Natural killer cell (primary cell): Measurements from ENCODE around the gene LMX1A. TPM values are rescaled to one million over a fixed set of nuclear protein-coding genes. Genes with fewer than 3 reads are reported as not detected.

ENCODE experiments used
- ATAC-seq, 3 donors: fragments of 150-1000 bp in 2 of 3; fragments of 200-7000 bp in 1 of 3; cut with Tn5 transposase; 1 replicate in 1 of 3; 2 replicates in 2 of 3; pipeline ENCODE4 v1.10.0; 2021; ENCODE audit warnings: mild to moderate bottlenecking in 2 of 3, moderate library complexity in 2 of 3
- DNase-seq, 2 donors: peaks; one replicate each; pipeline versions ENCODE4 v3.0.0 to v3.0.0-alpha.2; 2013 to 2021; ENCODE audit warnings: mixed read lengths in 1 of 2
- H3K27ac ChIP-seq: one replicate; pipeline ENCODE4 v1.5.1; 2013; ENCODE audit warnings: mild to moderate bottlenecking, low read length
- H3K27me3 ChIP-seq: one replicate; pipeline ENCODE4 v1.6.1; 2013; ENCODE audit warnings: low read length; ENCODE audit not compliant: control insufficient read depth, insufficient read depth
- H3K36me3 ChIP-seq: one replicate; pipeline ENCODE4 v1.6.1; 2013; ENCODE audit warnings: low read length; ENCODE audit not compliant: control insufficient read depth, insufficient read depth
- H3K4me1 ChIP-seq: one replicate; pipeline ENCODE4 v1.6.1; 2013; ENCODE audit warnings: low read length; ENCODE audit not compliant: control insufficient read depth, insufficient read depth
- H3K4me3 ChIP-seq: one replicate; pipeline ENCODE4 v1.5.1; 2013; ENCODE audit warnings: low read length
- H3K9me3 ChIP-seq: one replicate; pipeline ENCODE4 v1.6.1; 2013; ENCODE audit warnings: low read length; ENCODE audit not compliant: control insufficient read depth, insufficient read depth
- H3K27ac Mint-ChIP-seq, 2 donors: one replicate each; pipeline ENCODE4 v1.8.0; 2022; ENCODE audit warnings: mild to moderate bottlenecking in 2 of 2, mixed read lengths in 2 of 2, moderate library complexity in 1 of 2
- H3K27me3 Mint-ChIP-seq, 2 donors: one replicate each; pipeline ENCODE4 v1.8.0; 2022; ENCODE audit warnings: low read depth in 2 of 2, mixed read lengths in 2 of 2
- H3K36me3 Mint-ChIP-seq: one replicate; pipeline ENCODE4 v1.8.0; 2022; ENCODE audit warnings: mixed read lengths
- H3K4me1 Mint-ChIP-seq, 2 donors: one replicate each; pipeline ENCODE4 v1.8.0; 2022; ENCODE audit warnings: mixed read lengths in 2 of 2
- H3K4me3 Mint-ChIP-seq: one replicate; pipeline ENCODE4 v1.8.0; 2022; ENCODE audit warnings: mild to moderate bottlenecking, moderate library complexity, mixed read lengths
- H3K9me3 Mint-ChIP-seq, 2 donors: one replicate each; pipeline ENCODE4 v1.8.0; 2022; ENCODE audit warnings: mixed read lengths in 2 of 2
- CTCF ChIP-seq: fragments of 200-600 bp; IDR thresholded peaks from one replicate; pipeline ENCODE4 v1.8.0; 2022; ENCODE audit warnings: antibody characterized with exemption
- WGBS: methylation state at CpG from one replicate; pipeline ENCODE4 v1.1.7; 2013; ENCODE audit warnings: missing lambda C conversion rate; ENCODE audit not compliant: insufficient coverage; 5-methylcytosine and 5-hydroxymethylcytosine counted together
- intact Hi-C: fragments of 100-400 bp; cut with micrococcal nuclease; formaldehyde crosslinking; loops from one replicate; pipeline ENCODE4 v1.14.2; 2022
- total RNA-seq, 4 donors: library from RNA; stranded (reverse); fragments of 120-200 nt in 1 of 4; gene quantifications; one replicate each; pipeline versions ENCODE4 v1.2.3 to v1.2.4, GENCODE V29; 2013 to 2022

The LMX1A gene
- total RNA-seq, 3 donors from 2014 or later (not counting 1 experiment from before 2014, with no cell fraction given): not detected

GRCh38 chr1:165173818-165174217 is 182.7 kb downstream of the LMX1A start:
- H3K27ac Mint-ChIP-seq: no peak overlapping the region
- intact Hi-C loops: no loop called here
- ATAC-seq (no peak), DNase-seq (no peak)
- Histone ChIP-seq H3K4me3 (no peak overlapping the region), H3K27me3 (no peaks in the 10 kb centered on the region), H3K36me3 (no peaks in the 10 kb centered on the region), H3K9me3 (no peaks in the 10 kb centered on the region), H3K4me1 (no peaks in the 10 kb centered on the region), H3K27ac (no peak overlapping the region)
- peaks cover 0 to 5% of the 10 kb centered on the region in 2 donors for H3K9me3 Mint-ChIP-seq
- H3K4me1 Mint-ChIP-seq: no peaks in the 10 kb centered on the region
- H3K27me3 Mint-ChIP-seq: peaks cover 0 to 5% of the 10 kb centered on the region in 2 donors
- H3K36me3 Mint-ChIP-seq: no peaks in the 10 kb centered on the region
- 94% methylated on average over 4 of the region's 4 CpGs for WGBS
- TF ChIP-seq CTCF: no peak
- H3K4me3 Mint-ChIP-seq: no peak overlapping the region

- Histone ChIP-seq H3K4me3 (no peak overlapping the region), H3K9me3 (no peaks in the 10 kb centered on the region), H3K27me3 (no peaks in the 10 kb centered on the region), H3K27ac (no peak overlapping the region), H3K4me1 (no peaks in the 10 kb centered on the region), H3K36me3 (no peaks in the 10 kb centered on the region)
- ATAC-seq: no peak
- WGBS: 63% methylated on average over 2 of the region's 2 CpGs
- Mint-ChIP-seq H3K27me3 (peaks cover 0 to 5% of the 10 kb centered on the region in 2 donors), H3K36me3 (no peaks in the 10 kb centered on the region), H3K9me3 (peaks cover 0 to 7% of the 10 kb centered on the region in 2 donors), H3K4me1 (no peaks in the 10 kb centered on the region), H3K4me3 (no peak overlapping the region), H3K27ac (no peak overlapping the region)
- no peak for TF ChIP-seq CTCF
- no peak for DNase-seq
- intact Hi-C loops: no loop called here
Measured at GRCh38 chr1:165173409-165173808, 183.1 kb downstream of the LMX1A start.

- no peak for TF ChIP-seq CTCF
- Histone ChIP-seq H3K4me1 (no peaks in the 10 kb centered on the region), H3K27ac (no peak overlapping the region), H3K27me3 (no peaks in the 10 kb centered on the region), H3K4me3 (no peak overlapping the region), H3K9me3 (no peaks in the 10 kb centered on the region), H3K36me3 (no peaks in the 10 kb centered on the region)
- no peak overlapping the region for H3K27ac Mint-ChIP-seq
- no peaks in the 10 kb centered on the region for H3K4me1 Mint-ChIP-seq
- no peak for DNase-seq
- 93% methylated on average over 1 of the region's 2 CpGs for WGBS
- H3K27me3 Mint-ChIP-seq: peaks cover 0 to 5% of the 10 kb centered on the region in 2 donors
- intact Hi-C loops: no loop called here
- H3K4me3 Mint-ChIP-seq: no peak overlapping the region
- H3K36me3 Mint-ChIP-seq: no peaks in the 10 kb centered on the region
- H3K9me3 Mint-ChIP-seq: peaks cover 0 to 8% of the 10 kb centered on the region in 2 donors
- no peak for ATAC-seq
Measured at GRCh38 chr1:165172666-165173065, 183.8 kb downstream of the LMX1A start.

GRCh38 chr1:165169729-165170128 is 186.8 kb downstream of the LMX1A start:
- no peak for ATAC-seq

More at GRCh38 chr1:165169729-165170128, 186.8 kb downstream of the LMX1A start:
- Mint-ChIP-seq H3K4me1 (no peaks in the 10 kb centered on the region), H3K27me3 (peaks cover 0 to 5% of the 10 kb centered on the region in 2 donors), H3K27ac (no peak overlapping the region), H3K4me3 (no peak overlapping the region), H3K36me3 (no peaks in the 10 kb centered on the region), H3K9me3 (peaks cover 0 to 11% of the 10 kb centered on the region in 2 donors)
- Histone ChIP-seq H3K27ac (no peak overlapping the region), H3K27me3 (no peaks in the 10 kb centered on the region), H3K9me3 (no peaks in the 10 kb centered on the region), H3K36me3 (no peaks in the 10 kb centered on the region), H3K4me3 (no peak overlapping the region), H3K4me1 (no peaks in the 10 kb centered on the region)
- intact Hi-C loops: no loop called here
- TF ChIP-seq CTCF: no peak
- 82% methylated on average over 3 of the region's 3 CpGs for WGBS
- DNase-seq: no peak
